Transverse colon (tissue), 4 donors: ENCODE measurements around the gene MED15. TPM values are rescaled to one million over a fixed set of nuclear protein-coding genes. Genes with fewer than 3 reads are reported as not detected.

Source experiments
- DNase-seq: peaks from one replicate; pipeline ENCODE4 v3.0.0-alpha.2; 2019
- H3K27ac ChIP-seq, 4 donors: fragments of 200-600 bp; sonication (generic); 2 replicates each; pipeline ENCODE4 v1.5.1; 2016 to 2018; ENCODE audit warnings: inconsistent platforms in 4 of 4
- H3K27me3 ChIP-seq: fragments of 200-600 bp; sonication (generic); 2 replicates; pipeline ENCODE4 v1.5.1; 2017; ENCODE audit warnings: inconsistent platforms
- H3K36me3 ChIP-seq, 4 donors: fragments of 200-600 bp; sonication (generic); 2 replicates each; pipeline ENCODE4 v1.5.1; 2017 to 2019; ENCODE audit warnings: inconsistent platforms in 4 of 4
- H3K4me1 ChIP-seq, 4 donors: fragments of 200-600 bp; sonication (generic); 2 replicates each; pipeline ENCODE4 v1.5.1; 2017 to 2020; ENCODE audit warnings: inconsistent platforms in 4 of 4
- H3K4me3 ChIP-seq, 4 donors: fragments of 200-600 bp; sonication (generic); 1 replicate in 1 of 4; 2 replicates in 3 of 4; pipeline versions ENCODE4 v1.5.1 to v1.6.1; 2017 to 2019; ENCODE audit warnings: inconsistent platforms in 4 of 4
- H3K9me3 ChIP-seq, 2 donors: fragments of 200-600 bp; sonication (generic); 2 replicates each; pipeline ENCODE4 v1.5.1; 2017 to 2019; ENCODE audit warnings: inconsistent platforms in 2 of 2
- CTCF ChIP-seq, 5 experiments: fragments of 200-600 bp in 3 of 5; fragments of 450-650 bp in 2 of 5; sonication (generic) in 3 of 5; IDR thresholded peaks; 1 replicate in 2 of 5; 2 replicates in 3 of 5; pipeline ENCODE4 v1.5.1; 2016 to 2017; ENCODE audit warnings: antibody characterized with exemption in 5 of 5, inconsistent platforms in 3 of 5, mild to moderate bottlenecking in 2 of 5, moderate library complexity in 1 of 5
- EP300 ChIP-seq: sonication (generic); formaldehyde crosslinking; IDR thresholded peaks from one replicate; pipeline ENCODE4 v1.6.1; 2017; ENCODE audit warnings: antibody characterized with exemption, low read depth
- POLR2A ChIP-seq: fragments of 450-650 bp; IDR thresholded peaks from one replicate; pipeline ENCODE4 v1.6.1; 2016; ENCODE audit warnings: antibody characterized with exemption, mild to moderate bottlenecking, moderate library complexity
- POLR2AphosphoS5 ChIP-seq, 3 donors: sonication (generic); formaldehyde crosslinking; IDR thresholded peaks; one replicate each; pipeline ENCODE4 v1.6.1; 2016; ENCODE audit warnings: antibody characterized with exemption in 3 of 3
- WGBS, 2 donors: methylation state at CpG; one replicate each; pipeline ENCODE4 v1.1.5; 2018; ENCODE audit warnings: low coverage in 1 of 2; 5-methylcytosine and 5-hydroxymethylcytosine counted together
- in situ Hi-C, 4 donors: fragments of 200-750 bp; cut with MboI; loops; one replicate each; pipeline versions ENCODE4 v1.15.0 to v1.15.1; 2017; ENCODE audit warnings: low sequenced_read_pairs in 3 of 4, low pct_ligation_motif_present in 1 of 4, low pct_unique_long_range_greater_than_20kb in 1 of 4
- intact Hi-C: fragments of 100-400 bp; cut with DNase I; formaldehyde crosslinking; loops from one replicate; pipeline ENCODE4 v1.15.1; 2023; ENCODE audit warnings: low total_unique reads
- total RNA-seq, 4 donors: library from RNA; depleted of rRNA; stranded (reverse); fragments of >200 nt; gene quantifications; one replicate each; pipeline ENCODE4 v1.1.0, GENCODE V29; 2016

MED15 gene
- total RNA-seq, 4 donors from 2014 or later = 70.3 to 211 (median 116) TPM

- no peaks in the 10 kb centered on the region for H3K4me1 ChIP-seq
- DNase-seq = no peak
- no peak for TF ChIP-seq CTCF (IDR thresholded peaks at IDR 0.05)
- no peak for TF ChIP-seq EP300
- no peak for TF ChIP-seq POLR2AphosphoS5 (IDR thresholded peaks at IDR 0.05)
- TF ChIP-seq POLR2A = no peak
- 88% methylated on average over 7 of the region's 7 CpGs; no CpG with 5 or more reads in 1 of the 2 donors for WGBS, 2 donors
- intact Hi-C loops (no loop called here), in situ Hi-C loops (loop anchor here in 1 of 4 donors (25.0 kb wide), 1 partner anchor 124 kb away; no protein-coding TSS in a partner anchor)
- H3K27ac ChIP-seq = no peak overlapping the region
- H3K9me3 ChIP-seq = no peaks in the 10 kb centered on the region
- no peak overlapping the region for H3K4me3 ChIP-seq
- H3K36me3 ChIP-seq = peaks cover 0 to 40% (median 15%) of the 10 kb centered on the region in 4 donors
- H3K27me3 ChIP-seq = no peaks in the 10 kb centered on the region
These were observed 80.9 kb downstream of the MED15 start for GRCh38 chr22:20588092-20588842.

GRCh38 chr22:20588843-20589581 is 81.6 kb downstream of the MED15 start:
- H3K27me3 ChIP-seq = no peaks in the 10 kb centered on the region
- no peaks in the 10 kb centered on the region for H3K4me1 ChIP-seq
- H3K4me3 ChIP-seq = no peak overlapping the region
- TF ChIP-seq POLR2AphosphoS5 (IDR thresholded peaks at IDR 0.05) = no peak
- intact Hi-C loops = no loop called here
- no peak for DNase-seq
- WGBS, 2 donors = 60 to 67% methylated on average over 1 to 10 of the region's 13 CpGs
- peaks cover 0 to 33% (median 10%) of the 10 kb centered on the region in 4 donors for H3K36me3 ChIP-seq
- H3K9me3 ChIP-seq = no peaks in the 10 kb centered on the region
- in situ Hi-C loops = loop anchor here in 1 of 4 donors (25.0 kb wide), 1 partner anchor 123 kb away; no protein-coding TSS in a partner anchor
- no peak overlapping the region for H3K27ac ChIP-seq

GRCh38 chr22:20589614-20590476 is 82.4 kb downstream of the MED15 start:
- intact Hi-C loops = no loop called here
- H3K27ac ChIP-seq = no peak overlapping the region
- TF ChIP-seq POLR2A (no peak), POLR2AphosphoS5 (IDR thresholded peaks at IDR 0.05) (no peak), EP300 (no peak), CTCF (IDR thresholded peaks at IDR 0.05) (no peak)
- in situ Hi-C loops = loop anchor here in 1 of 4 donors (25.0 kb wide), 1 partner anchor 122 kb away; no protein-coding TSS in a partner anchor
- no peak for DNase-seq
- no peaks in the 10 kb centered on the region for H3K4me1 ChIP-seq
- no peaks in the 10 kb centered on the region for H3K27me3 ChIP-seq
- no peak overlapping the region for H3K4me3 ChIP-seq
- WGBS, 2 donors = 79% methylated on average over 15 of the region's 15 CpGs; no CpG with 5 or more reads in 1 of the 2 donors
- H3K36me3 ChIP-seq = peaks cover 0 to 25% (median 3%) of the 10 kb centered on the region in 4 donors
- H3K9me3 ChIP-seq = no peaks in the 10 kb centered on the region

GRCh38 chr22:20590477-20591294 is 83.3 kb downstream of the MED15 start:
- no peak for TF ChIP-seq POLR2AphosphoS5 (IDR thresholded peaks at IDR 0.05)
- TF ChIP-seq POLR2A = no peak
- TF ChIP-seq CTCF (IDR thresholded peaks at IDR 0.05) = no peak
- TF ChIP-seq EP300 = no peak
- WGBS, 2 donors = 85% methylated on average over 5 of the region's 9 CpGs; no CpG with 5 or more reads in 1 of the 2 donors
- in situ Hi-C loops = loop anchor here in 1 of 4 donors (25.0 kb wide), 1 partner anchor 122 kb away; no protein-coding TSS in a partner anchor
- H3K27me3 ChIP-seq = no peaks in the 10 kb centered on the region
- intact Hi-C loops = no loop called here
- no peak overlapping the region for H3K27ac ChIP-seq
- no peaks in the 10 kb centered on the region for H3K4me1 ChIP-seq
- H3K36me3 ChIP-seq = peaks cover 0 to 17% (median 0%) of the 10 kb centered on the region in 4 donors
- no peak for DNase-seq
- H3K4me3 ChIP-seq = no peak overlapping the region
- H3K9me3 ChIP-seq = no peaks in the 10 kb centered on the region
